Duodenal mucosa (tissue), 2 donors: ENCODE data around the gene CISD3.

Source experiments
- H3K27ac ChIP-seq: one replicate; pipeline ENCODE4 v1.7.0; 2013; ENCODE audit warnings: low read depth, low read length
- H3K27me3 ChIP-seq, 2 donors: one replicate each; pipeline ENCODE4 v1.7.0; 2013; ENCODE audit warnings: low read length in 2 of 2, control low read depth in 1 of 2; ENCODE audit not compliant: insufficient read depth in 2 of 2, control insufficient read depth in 1 of 2
- H3K36me3 ChIP-seq, 2 donors: one replicate each; pipeline ENCODE4 v1.7.0; 2013; ENCODE audit warnings: low read length in 2 of 2, control low read depth in 1 of 2; ENCODE audit not compliant: insufficient read depth in 2 of 2, control insufficient read depth in 1 of 2
- H3K4me1 ChIP-seq, 2 donors: one replicate each; pipeline ENCODE4 v1.7.0; 2013; ENCODE audit warnings: low read length in 2 of 2, control low read depth in 1 of 2; ENCODE audit not compliant: insufficient read depth in 2 of 2, control insufficient read depth in 1 of 2
- H3K4me3 ChIP-seq, 2 donors: one replicate each; pipeline ENCODE4 v1.7.0; 2013; ENCODE audit warnings: low read length in 2 of 2, low read depth in 1 of 2
- H3K9ac ChIP-seq, 2 donors: one replicate each; pipeline ENCODE4 v1.7.0; 2013; ENCODE audit warnings: low read length in 2 of 2, low read depth in 1 of 2
- H3K9me3 ChIP-seq, 2 donors: one replicate each; pipeline ENCODE4 v1.7.0; 2013; ENCODE audit warnings: low read length in 2 of 2, control low read depth in 1 of 2; ENCODE audit not compliant: control insufficient read depth in 1 of 2

CISD3 gene

GRCh38 chr17:38750312-38751121 lies 20.4 kb downstream of the CISD3 start:
- H3K4me1 ChIP-seq: peaks cover 46 to 67% of the 10 kb centered on the region in 2 donors
- H3K9me3 ChIP-seq: no peaks in the 10 kb centered on the region
- peak overlapping the region; percentile 75 to 83 for H3K4me3 ChIP-seq
- peaks cover 0 to 10% of the 10 kb centered on the region in 2 donors for H3K36me3 ChIP-seq
- peak overlapping the region; percentile 39 to 60 for H3K9ac ChIP-seq
- peaks cover 3 to 7% of the 10 kb centered on the region in 2 donors for H3K27me3 ChIP-seq
- H3K27ac ChIP-seq: no peak overlapping the region

- Histone ChIP-seq H3K4me3 (peak overlapping the region; percentile 83 to 99), H3K9ac (peak overlapping the region in 1 of 2 donors; percentile 39), H3K4me1 (peaks cover 46 to 59% of the 10 kb centered on the region in 2 donors), H3K36me3 (peaks cover 7 to 17% of the 10 kb centered on the region in 2 donors), H3K27ac (no peak overlapping the region), H3K27me3 (peaks cover 3 to 7% of the 10 kb centered on the region in 2 donors), H3K9me3 (no peaks in the 10 kb centered on the region)
Observed at GRCh38 chr17:38751144-38751807, 21.1 kb downstream of the CISD3 start.

- no peaks in the 10 kb centered on the region for H3K9me3 ChIP-seq
- H3K27me3 ChIP-seq: peaks cover 0 to 6% of the 10 kb centered on the region in 2 donors
- peak overlapping the region; percentile 79 for H3K27ac ChIP-seq
- peak overlapping the region; percentile 83 to 99 for H3K4me3 ChIP-seq
- peak overlapping the region; percentile 65 to 75 for H3K9ac ChIP-seq
- H3K4me1 ChIP-seq: peaks cover 41 to 53% of the 10 kb centered on the region in 2 donors
- H3K36me3 ChIP-seq: peaks cover 9 to 21% of the 10 kb centered on the region in 2 donors
Observed at GRCh38 chr17:38751808-38752307, 21.7 kb downstream of the CISD3 start.

- Histone ChIP-seq H3K27ac (peak within 1 kb of the TSS; percentile 79), H3K4me3 (peak within 1 kb of the TSS; percentile 83 to 99), H3K9ac (peak within 1 kb of the TSS; percentile 85 to 96), H3K4me1 (peaks cover 38 to 50% of the 10 kb centered on the region in 2 donors), H3K27me3 (peaks cover 0 to 4% of the 10 kb centered on the region in 2 donors), H3K36me3 (peaks cover 9 to 21% of the 10 kb centered on the region in 2 donors), H3K9me3 (no peaks in the 10 kb centered on the region)
Observed at GRCh38 chr17:38752308-38753070, 22.3 kb downstream of the CISD3 start, which contains the start of gene PSMB3. TSS of gene PSMB3 (plus strand) at chr17:38752741. CDS start at chr17:38752827, 86 bp downstream.

GRCh38 chr17:38753071-38753506 lies 22.9 kb downstream of the CISD3 start:
- Histone ChIP-seq H3K27ac (peak overlapping the region; percentile 35), H3K4me1 (peaks cover 34 to 50% of the 10 kb centered on the region in 2 donors), H3K9ac (peak overlapping the region; percentile 85 to 96), H3K9me3 (no peaks in the 10 kb centered on the region), H3K36me3 (peaks cover 9 to 25% of the 10 kb centered on the region in 2 donors), H3K27me3 (peaks cover 0 to 4% of the 10 kb centered on the region in 2 donors), H3K4me3 (peak overlapping the region; percentile 83 to 99)

GRCh38 chr17:38761612-38762011 lies 31.5 kb downstream of the CISD3 start:
- peaks cover 35 to 79% of the 10 kb centered on the region in 2 donors for H3K36me3 ChIP-seq

GRCh38 chr17:38762231-38762630 lies 32.1 kb downstream of the CISD3 start:
- Histone ChIP-seq H3K27me3 (no peaks in the 10 kb centered on the region), H3K4me1 (peaks cover 0 to 4% of the 10 kb centered on the region in 2 donors), H3K4me3 (no peak overlapping the region), H3K36me3 (peaks cover 35 to 84% of the 10 kb centered on the region in 2 donors), H3K27ac (no peak overlapping the region), H3K9me3 (no peaks in the 10 kb centered on the region), H3K9ac (no peak overlapping the region)

More at GRCh38 chr17:38761612-38762011, 31.5 kb downstream of the CISD3 start:
- Histone ChIP-seq H3K4me3 (no peak overlapping the region), H3K27ac (no peak overlapping the region), H3K9me3 (no peaks in the 10 kb centered on the region), H3K27me3 (no peaks in the 10 kb centered on the region), H3K4me1 (peaks cover 0 to 4% of the 10 kb centered on the region in 2 donors), H3K9ac (no peak overlapping the region)

- H3K9ac ChIP-seq: no peak overlapping the region
- peaks cover 0 to 4% of the 10 kb centered on the region in 2 donors for H3K4me1 ChIP-seq
- no peaks in the 10 kb centered on the region for H3K27me3 ChIP-seq
- H3K4me3 ChIP-seq: no peak overlapping the region
- H3K36me3 ChIP-seq: peaks cover 32 to 92% of the 10 kb centered on the region in 2 donors
- H3K9me3 ChIP-seq: no peaks in the 10 kb centered on the region
- no peak overlapping the region for H3K27ac ChIP-seq
Observed at GRCh38 chr17:38766341-38766740, 36.2 kb downstream of the CISD3 start.

- Histone ChIP-seq H3K4me3 (no peak overlapping the region), H3K9ac (no peak overlapping the region), H3K27ac (no peak overlapping the region), H3K36me3 (peaks cover 23 to 95% of the 10 kb centered on the region in 2 donors), H3K9me3 (no peaks in the 10 kb centered on the region), H3K27me3 (no peaks in the 10 kb centered on the region), H3K4me1 (no peaks in the 10 kb centered on the region)
Observed at GRCh38 chr17:38768417-38768816, 38.3 kb downstream of the CISD3 start.
